ENCODE data around the gene PHC3.
"Not testable (repeated sequence)": the region's sequence is repeated elsewhere in the genome, so short reads cannot be mapped to it uniquely, and the experiment has no call there.

The PHC3 gene

DNA sequence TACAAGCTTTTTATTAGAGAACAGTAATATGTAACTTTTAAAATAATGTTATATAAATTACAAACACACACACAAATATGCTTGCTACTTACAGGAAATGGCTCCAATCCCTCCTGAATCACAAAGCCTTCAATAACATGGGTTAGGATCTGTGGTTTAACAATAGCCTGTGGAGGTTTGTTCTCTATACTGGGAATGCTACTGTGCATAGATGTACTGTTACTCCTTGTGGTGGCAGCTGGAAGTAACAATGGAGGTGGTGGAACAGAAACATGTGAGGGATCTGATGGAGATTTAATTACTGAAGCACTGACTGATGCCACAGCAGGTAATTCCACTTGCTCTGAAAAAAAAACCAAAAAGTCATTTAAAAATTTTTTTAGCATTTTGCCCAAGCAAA, 64.4 kb downstream of the PHC3 start:
- no peak overlapping the region for H3K18ac ChIP-seq (ENCODE audit: low read length)
- no peak overlapping the region for H2BK12ac ChIP-seq (ENCODE audit: low read length)
- no peak overlapping the region for H3K4me3 ChIP-seq (ENCODE audit: low read length in 2 of 2)
- H3K27ac ChIP-seq (replicated peaks; ENCODE audit: low read length), result no peak overlapping the region
- no peak overlapping the region for H2BK5ac ChIP-seq (ENCODE audit: low read length)
- no peak overlapping the region for H2AK5ac ChIP-seq (ENCODE audit: low read depth, low read length)
- no peaks in the 10 kb centered on the region for H3K27me3 ChIP-seq (ENCODE audit: control insufficient read depth in 3 of 3, insufficient read depth in 3 of 3, low read depth in 1 of 3, low read length in 3 of 3)
- no peak overlapping the region for H3K9ac ChIP-seq (ENCODE audit: low read depth, low read length, poor library complexity)
- no peak overlapping the region for H2BK120ac ChIP-seq (ENCODE audit: low read depth, low read length)
- H3K23ac ChIP-seq (ENCODE audit: low read depth, low read length, poor library complexity), result no peak overlapping the region
- no peak for DNase-seq (ENCODE audit: low spot score)
- no peaks in the 10 kb centered on the region for H3K9me3 ChIP-seq (replicated peaks in 1 of 2; ENCODE audit: control insufficient read depth in 2 of 2, insufficient read depth in 1 of 2, low read depth in 1 of 2, low read length in 2 of 2)
- H4K91ac ChIP-seq (ENCODE audit: low read depth, low read length, poor library complexity), result no peak overlapping the region
- peaks cover 11 to 96% of the 10 kb centered on the region in 2 donors for H3K36me3 ChIP-seq (replicated peaks in 1 of 2; ENCODE audit: control insufficient read depth in 2 of 2, insufficient read depth in 2 of 2, low read length in 2 of 2)
- no peak overlapping the region for H2BK15ac ChIP-seq (ENCODE audit: low read length)
- no peaks in the 10 kb centered on the region for H3K4me1 ChIP-seq (ENCODE audit: control insufficient read depth in 2 of 2, insufficient read depth in 1 of 2, low read depth in 1 of 2, low read length in 2 of 2)
- no peaks in the 10 kb centered on the region for H3K79me1 ChIP-seq (ENCODE audit: low read depth, low read length)
- no peak overlapping the region for H2AFZ ChIP-seq (ENCODE audit: low read length)
- no peak overlapping the region for H4K8ac ChIP-seq (ENCODE audit: low read depth, low read length)
- H3K14ac ChIP-seq (ENCODE audit: low read length), result no peak overlapping the region
- no peak overlapping the region for H3K4ac ChIP-seq (ENCODE audit: low read length)
- H3K4me2 ChIP-seq (ENCODE audit: insufficient read depth, low read length, poor library complexity, severe bottlenecking), result no peak overlapping the region

DNA sequence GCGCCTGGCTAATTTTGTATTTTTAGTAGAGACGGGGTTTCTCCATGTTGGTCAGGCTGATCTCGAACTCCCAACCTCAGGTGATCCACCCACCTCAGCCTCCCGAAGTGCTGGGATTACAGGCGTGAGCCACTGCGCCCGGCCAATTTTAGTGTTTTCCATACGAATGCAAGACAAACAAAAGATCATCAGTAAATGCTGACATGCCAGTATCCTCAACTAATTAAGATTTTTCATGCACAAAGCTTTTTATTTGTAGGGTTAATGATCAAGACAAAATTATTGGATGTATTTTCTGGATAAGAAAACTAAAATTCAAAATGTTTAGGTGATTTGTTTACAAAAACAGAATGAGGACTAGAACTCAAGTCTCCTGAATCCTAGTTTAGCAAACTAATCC, 67.4 kb downstream of the PHC3 start:
- peaks cover 7 to 94% of the 10 kb centered on the region in 2 donors for H3K36me3 ChIP-seq (replicated peaks in 1 of 2; ENCODE audit: control insufficient read depth in 2 of 2, insufficient read depth in 2 of 2, low read length in 2 of 2)
- no CpG with 5 or more reads among the region's 8 CpGs for WGBS, 2 donors (ENCODE audit: extremely low coverage in 2 of 2, insufficient read length in 2 of 2, insufficient replicate concordance in 1 of 2)

DNA sequence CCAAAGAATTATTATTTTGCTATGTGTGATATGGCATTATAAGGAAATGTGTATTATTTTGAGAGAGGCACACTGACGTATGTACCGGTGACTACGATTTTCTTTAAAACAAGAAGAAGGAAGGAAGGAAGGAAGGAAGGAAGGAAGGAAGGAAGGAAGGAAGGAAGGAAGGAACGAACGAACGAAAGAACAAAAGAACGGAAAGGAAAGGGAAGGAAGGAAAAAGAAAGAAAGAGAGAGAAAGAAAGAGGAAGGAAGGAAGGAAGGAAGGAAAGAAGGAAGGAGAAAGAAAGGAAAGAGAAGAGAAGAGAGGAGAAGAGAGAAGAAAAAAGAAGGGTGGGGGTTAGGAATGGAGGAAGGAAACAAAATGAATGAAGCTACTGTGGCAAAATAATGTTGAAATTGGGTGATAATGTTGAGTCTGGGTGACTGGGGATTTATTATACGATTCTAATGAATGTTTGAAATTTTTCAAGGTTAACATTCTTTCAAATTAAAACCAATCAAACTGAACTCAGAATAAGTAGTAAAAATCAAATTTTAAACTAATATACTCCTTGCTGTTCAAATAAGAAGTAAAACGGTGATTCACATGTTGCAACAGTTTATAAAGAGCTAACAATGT, 70.3 kb downstream of the PHC3 start:
- H3K27ac ChIP-seq (replicated peaks; ENCODE audit: low read length), result no peak overlapping the region
- no CpG with 5 or more reads among the region's 9 CpGs for WGBS, 2 donors (ENCODE audit: extremely low coverage in 2 of 2, insufficient read length in 2 of 2, insufficient replicate concordance in 1 of 2)
- no peak overlapping the region for H3K9ac ChIP-seq (ENCODE audit: low read depth, low read length, poor library complexity)
- H2BK120ac ChIP-seq (ENCODE audit: low read depth, low read length), result no peak overlapping the region
- no peak for DNase-seq (ENCODE audit: low spot score)
- H3K36me3 ChIP-seq (replicated peaks in 1 of 2; ENCODE audit: control insufficient read depth in 2 of 2, insufficient read depth in 2 of 2, low read length in 2 of 2), result peaks cover 2 to 90% of the 10 kb centered on the region in 2 donors
- H2BK15ac ChIP-seq (ENCODE audit: low read length), result no peak overlapping the region
- H3K23ac ChIP-seq (ENCODE audit: low read depth, low read length, poor library complexity), result no peak overlapping the region
- no peak overlapping the region for H3K14ac ChIP-seq (ENCODE audit: low read length)
- no peak overlapping the region for H2AFZ ChIP-seq (ENCODE audit: low read length)
- H2BK5ac ChIP-seq (ENCODE audit: low read length), result no peak overlapping the region
- no peak overlapping the region for H3K4me3 ChIP-seq (ENCODE audit: low read length in 2 of 2)
- no peak overlapping the region for H3K4ac ChIP-seq (ENCODE audit: low read length)
- no peak overlapping the region for H2AK5ac ChIP-seq (ENCODE audit: low read depth, low read length)
- no peak overlapping the region for H4K91ac ChIP-seq (ENCODE audit: low read depth, low read length, poor library complexity)
- H3K27me3 ChIP-seq (ENCODE audit: control insufficient read depth in 3 of 3, insufficient read depth in 3 of 3, low read depth in 1 of 3, low read length in 3 of 3), result no peaks in the 10 kb centered on the region
- no peaks in the 10 kb centered on the region for H3K79me1 ChIP-seq (ENCODE audit: low read depth, low read length)
- H3K9me3 ChIP-seq (replicated peaks in 1 of 2; ENCODE audit: control insufficient read depth in 2 of 2, insufficient read depth in 1 of 2, low read depth in 1 of 2, low read length in 2 of 2), result no peaks in the 10 kb centered on the region
- no peak overlapping the region for H3K4me2 ChIP-seq (ENCODE audit: insufficient read depth, low read length, poor library complexity, severe bottlenecking)
- no peak overlapping the region for H3K18ac ChIP-seq (ENCODE audit: low read length)
- H2BK12ac ChIP-seq (ENCODE audit: low read length), result no peak overlapping the region
- H3K4me1 ChIP-seq (ENCODE audit: control insufficient read depth in 2 of 2, insufficient read depth in 1 of 2, low read depth in 1 of 2, low read length in 2 of 2), result no peaks in the 10 kb centered on the region
- H4K8ac ChIP-seq (ENCODE audit: low read depth, low read length), result no peak overlapping the region

More for the DNA sequence above, 67.4 kb downstream of the PHC3 start:
- not testable (repeated sequence) for H3K27ac ChIP-seq (replicated peaks; ENCODE audit: low read length); H3K27me3 ChIP-seq (ENCODE audit: control insufficient read depth in 3 of 3, insufficient read depth in 3 of 3, low read depth in 1 of 3, low read length in 3 of 3); H4K8ac ChIP-seq (ENCODE audit: low read depth, low read length); H3K23ac ChIP-seq (ENCODE audit: low read depth, low read length, poor library complexity); DNase-seq (ENCODE audit: low spot score); H3K18ac ChIP-seq (ENCODE audit: low read length); H3K4me1 ChIP-seq (ENCODE audit: control insufficient read depth in 2 of 2, insufficient read depth in 1 of 2, low read depth in 1 of 2, low read length in 2 of 2); H2AFZ ChIP-seq (ENCODE audit: low read length); H2BK12ac ChIP-seq (ENCODE audit: low read length); H3K4me2 ChIP-seq (ENCODE audit: insufficient read depth, low read length, poor library complexity, severe bottlenecking); H3K79me1 ChIP-seq (ENCODE audit: low read depth, low read length); H2BK5ac ChIP-seq (ENCODE audit: low read length); H2BK15ac ChIP-seq (ENCODE audit: low read length); H3K14ac ChIP-seq (ENCODE audit: low read length); H4K91ac ChIP-seq (ENCODE audit: low read depth, low read length, poor library complexity); H2BK120ac ChIP-seq (ENCODE audit: low read depth, low read length); H3K4ac ChIP-seq (ENCODE audit: low read length); H2AK5ac ChIP-seq (ENCODE audit: low read depth, low read length); H3K9me3 ChIP-seq (replicated peaks in 1 of 2; ENCODE audit: control insufficient read depth in 2 of 2, insufficient read depth in 1 of 2, low read depth in 1 of 2, low read length in 2 of 2); H3K4me3 ChIP-seq (ENCODE audit: low read length in 2 of 2); H3K9ac ChIP-seq (ENCODE audit: low read depth, low read length, poor library complexity)

DNA sequence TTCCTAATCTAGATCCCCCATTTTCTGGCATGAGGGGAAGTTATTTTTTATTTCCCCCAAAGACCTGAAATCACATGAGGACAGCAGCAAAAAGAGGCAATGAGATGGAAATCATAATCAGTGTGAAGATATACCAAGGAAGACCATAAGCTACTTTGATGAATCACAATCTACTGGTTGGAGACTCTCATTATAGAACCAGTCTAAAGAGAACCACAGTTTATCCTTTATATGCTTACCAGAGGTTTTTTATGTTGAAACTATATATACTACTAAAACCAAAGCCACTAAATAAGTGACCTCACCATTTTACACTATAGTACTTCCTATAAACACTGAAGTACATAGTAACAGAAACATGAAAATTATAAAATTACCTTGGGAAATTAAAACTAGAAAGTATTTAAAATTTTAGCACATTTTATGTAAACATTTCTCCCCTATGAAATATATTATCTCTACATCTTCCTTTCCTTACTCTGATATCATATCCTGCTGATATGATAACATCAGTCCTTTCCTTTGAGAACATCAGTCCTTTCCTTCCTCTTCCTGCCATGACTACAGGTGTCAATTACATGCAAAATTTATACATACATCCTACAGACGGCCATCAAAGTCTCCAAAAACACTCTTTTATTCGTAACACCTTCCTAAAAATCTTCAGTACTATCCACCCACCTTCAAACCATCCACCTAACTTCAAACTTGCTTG, 71.8 kb downstream of the PHC3 start:
- Histone ChIP-seq H3K9ac (ENCODE audit: low read depth, low read length, poor library complexity) (no peak overlapping the region), H2BK12ac (ENCODE audit: low read length) (no peak overlapping the region), H2BK120ac (ENCODE audit: low read depth, low read length) (no peak overlapping the region), H3K4me3 (ENCODE audit: low read length in 2 of 2) (no peak overlapping the region), H4K91ac (ENCODE audit: low read depth, low read length, poor library complexity) (no peak overlapping the region), H2BK5ac (ENCODE audit: low read length) (no peak overlapping the region), H3K9me3 (replicated peaks in 1 of 2; ENCODE audit: control insufficient read depth in 2 of 2, insufficient read depth in 1 of 2, low read depth in 1 of 2, low read length in 2 of 2) (no peaks in the 10 kb centered on the region), H3K27ac (replicated peaks; ENCODE audit: low read length) (no peak overlapping the region), H3K18ac (ENCODE audit: low read length) (no peak overlapping the region), H4K8ac (ENCODE audit: low read depth, low read length) (no peak overlapping the region), H3K27me3 (ENCODE audit: control insufficient read depth in 3 of 3, insufficient read depth in 3 of 3, low read depth in 1 of 3, low read length in 3 of 3) (no peaks in the 10 kb centered on the region), H2BK15ac (ENCODE audit: low read length) (no peak overlapping the region), H3K4me2 (ENCODE audit: insufficient read depth, low read length, poor library complexity, severe bottlenecking) (no peak overlapping the region), H3K79me1 (ENCODE audit: low read depth, low read length) (no peaks in the 10 kb centered on the region), H2AK5ac (ENCODE audit: low read depth, low read length) (no peak overlapping the region), H3K14ac (ENCODE audit: low read length) (no peak overlapping the region), H3K4ac (ENCODE audit: low read length) (no peak overlapping the region), H3K4me1 (ENCODE audit: control insufficient read depth in 2 of 2, insufficient read depth in 1 of 2, low read depth in 1 of 2, low read length in 2 of 2) (no peaks in the 10 kb centered on the region), H3K36me3 (replicated peaks in 1 of 2; ENCODE audit: control insufficient read depth in 2 of 2, insufficient read depth in 2 of 2, low read length in 2 of 2) (peaks cover 0 to 88% of the 10 kb centered on the region in 2 donors), H2AFZ (ENCODE audit: low read length) (no peak overlapping the region), H3K23ac (ENCODE audit: low read depth, low read length, poor library complexity) (no peak overlapping the region)
- 100% methylated on average over 2 of the region's 2 CpGs for WGBS, 2 donors (ENCODE audit: extremely low coverage in 2 of 2, insufficient read length in 2 of 2, insufficient replicate concordance in 1 of 2)
- DNase-seq (ENCODE audit: low spot score), result no peak
